ENCODE measurements around the gene CTDP1.

The CTDP1 gene

DNA sequence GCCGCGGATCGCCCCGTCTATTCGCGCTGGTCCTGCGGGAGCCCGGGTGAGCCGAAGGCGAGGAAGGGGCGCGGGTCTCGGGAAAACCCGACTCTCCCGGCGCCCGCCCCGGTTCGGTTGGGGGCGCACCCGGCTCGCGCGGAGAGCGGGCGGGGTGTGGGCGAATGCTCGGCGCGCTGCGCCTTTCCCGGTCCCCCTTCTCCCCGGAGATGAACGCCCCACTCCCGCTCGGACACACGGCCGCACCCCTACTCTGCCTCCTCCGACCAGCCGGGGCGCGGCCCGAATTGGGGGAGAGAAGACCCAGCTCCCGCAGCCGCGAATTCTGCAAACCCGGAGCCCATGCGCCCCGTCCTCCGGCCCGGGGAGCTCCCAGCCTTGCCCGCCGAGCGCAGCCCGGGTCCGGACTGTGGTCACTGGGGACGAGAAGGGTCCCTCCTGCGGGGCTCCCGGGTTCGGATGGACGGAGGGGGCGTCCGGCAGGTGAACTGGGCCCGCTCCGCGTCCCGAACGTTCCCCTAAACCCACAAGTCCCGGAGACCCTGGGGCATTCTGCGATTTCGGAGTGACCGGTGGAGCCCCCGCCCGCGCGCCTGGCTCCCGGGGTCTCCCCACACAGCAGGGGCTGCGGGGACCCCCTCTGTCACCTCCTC is 118.9 kb downstream of the CTDP1 start:
- DNase-seq (ENCODE audit: low spot score), result no peak

DNA sequence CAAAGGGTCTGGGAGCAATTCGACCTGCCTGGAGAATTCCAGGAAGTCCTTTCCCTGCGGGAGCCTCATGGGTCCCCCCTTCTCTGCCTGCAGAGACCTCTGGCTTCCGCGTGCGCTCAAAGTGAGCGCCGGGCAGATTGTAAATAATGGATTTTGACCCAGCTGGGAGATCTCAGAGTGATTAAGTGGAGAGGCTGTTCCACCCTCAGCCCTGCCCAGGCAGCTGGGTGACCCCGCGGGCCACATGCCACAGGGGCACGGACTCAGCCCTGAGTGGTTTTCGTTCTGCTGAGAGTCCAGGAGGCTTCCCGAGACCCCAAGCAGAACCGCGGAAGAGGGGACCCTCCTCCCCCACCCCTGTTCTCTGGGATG is 119.4 kb downstream of the CTDP1 start:
- no peak for DNase-seq (ENCODE audit: low spot score)

DNA sequence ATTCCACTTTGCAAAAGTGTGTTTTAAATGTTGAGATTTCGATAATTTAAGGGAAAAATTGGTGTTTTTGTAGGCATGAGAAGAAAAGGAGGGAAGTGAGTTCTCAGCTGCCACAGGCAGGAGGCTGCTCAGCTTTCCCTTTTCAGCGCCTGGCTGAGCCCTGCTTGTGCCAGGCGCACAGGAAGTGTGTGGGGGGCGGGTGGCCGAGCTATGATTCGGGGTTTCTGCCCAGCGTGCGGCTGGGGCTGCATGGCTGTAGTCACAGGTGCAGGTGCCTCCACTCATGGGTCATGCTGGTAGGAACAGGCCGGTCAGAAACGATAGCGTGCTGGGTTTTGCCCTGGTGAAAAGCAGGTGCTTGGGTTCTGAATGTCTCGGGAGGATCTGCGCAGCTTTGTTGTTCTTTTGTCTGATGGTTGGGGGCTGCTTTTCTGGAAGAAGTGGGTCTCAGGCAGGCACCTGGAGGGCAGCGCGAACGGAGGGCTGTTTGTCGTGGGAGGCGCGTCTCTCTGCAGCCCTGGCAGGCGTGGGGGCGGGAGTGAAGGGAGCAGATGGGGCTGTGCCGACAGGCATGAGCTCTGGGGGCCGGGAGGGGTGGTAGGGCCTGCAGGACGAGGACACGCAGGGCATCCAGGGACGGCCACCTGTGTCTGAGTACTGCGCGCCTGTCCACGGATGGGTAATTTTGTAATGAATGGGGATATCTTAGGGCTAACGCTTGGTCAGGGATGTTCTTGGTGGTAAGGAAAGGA is 120.2 kb downstream of the CTDP1 start:
- no peak for DNase-seq (ENCODE audit: low spot score)

DNA sequence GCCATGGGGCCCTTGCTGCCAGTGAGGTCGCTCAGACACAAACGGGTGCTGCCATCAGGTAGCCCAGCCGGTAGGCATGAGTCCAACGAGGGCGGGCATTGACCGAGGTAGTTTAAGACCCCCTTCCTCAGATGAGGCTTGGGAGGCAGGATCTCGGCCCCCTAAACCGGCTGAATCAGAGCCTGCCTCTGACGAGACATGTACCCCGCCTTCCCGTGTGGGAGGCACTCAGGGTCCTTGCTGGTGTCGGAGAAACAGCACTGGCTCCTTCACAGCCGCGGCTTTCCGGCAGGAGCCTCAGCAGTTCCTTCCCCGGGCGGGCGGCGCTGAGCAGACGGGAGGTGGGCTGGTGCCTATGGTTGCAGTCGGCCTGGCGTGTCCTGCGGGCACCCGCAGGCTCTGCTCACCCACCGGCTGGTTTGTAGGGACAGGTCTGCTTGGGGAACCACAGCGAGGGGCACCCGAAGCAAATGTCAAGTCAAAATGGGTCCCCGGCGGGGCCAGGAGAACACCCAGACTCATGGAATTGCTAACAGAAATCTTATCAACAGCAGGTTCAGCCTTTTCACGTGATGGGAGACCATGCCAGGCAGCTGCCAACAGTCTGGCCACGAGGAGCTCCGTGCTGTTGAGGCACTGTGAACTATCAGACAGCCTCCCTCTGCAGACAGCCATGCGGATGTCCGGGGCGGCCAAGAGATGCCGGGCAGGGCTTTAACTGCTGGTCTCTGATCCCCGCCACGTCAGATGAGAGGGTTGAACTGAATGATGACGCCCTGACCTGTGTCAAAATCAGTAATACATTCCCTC is 121.0 kb downstream of the CTDP1 start:
- DNase-seq (ENCODE audit: low spot score), result no peak

DNA sequence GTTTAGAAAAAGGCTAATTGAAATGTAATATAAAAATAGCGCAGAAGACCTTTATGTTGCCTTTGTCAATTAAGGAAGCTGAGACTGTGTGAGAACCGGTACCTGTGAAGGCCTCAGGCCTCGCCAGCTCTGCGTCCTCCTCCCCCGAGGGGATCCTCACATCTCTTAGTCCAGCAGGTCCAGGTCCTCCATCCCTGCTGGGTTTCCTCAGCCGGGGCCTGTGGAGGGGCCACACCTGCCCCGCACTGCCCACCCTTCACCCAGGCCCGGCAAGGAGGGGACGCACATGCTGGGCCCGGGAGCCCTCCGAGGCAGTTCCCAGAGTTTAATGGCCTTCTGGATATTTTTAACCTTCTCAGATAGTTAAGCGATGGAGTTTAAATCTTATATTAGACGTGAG is 121.6 kb downstream of the CTDP1 start:
- no peak for DNase-seq (ENCODE audit: low spot score)

DNA sequence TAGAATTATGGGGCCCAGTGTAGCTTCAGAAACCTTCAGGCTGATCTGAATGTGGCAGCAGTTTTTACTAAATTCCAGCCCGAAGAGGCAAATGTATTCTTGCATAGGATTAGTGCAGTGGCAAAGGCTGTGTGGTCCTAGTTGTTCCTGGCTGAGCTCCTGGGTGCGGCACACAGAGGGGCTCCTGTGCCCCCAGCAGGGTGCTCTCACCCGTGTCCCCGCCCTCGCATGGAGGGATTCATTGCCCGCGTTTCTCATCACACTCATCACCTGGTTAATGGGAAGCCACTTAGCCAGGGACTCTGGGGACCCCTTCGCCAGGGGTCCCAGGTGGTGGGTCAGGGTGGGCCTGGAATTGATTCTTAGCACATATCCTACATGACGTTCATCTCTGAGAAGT is 122.0 kb downstream of the CTDP1 start:
- no peak for DNase-seq (ENCODE audit: low spot score)

DNA sequence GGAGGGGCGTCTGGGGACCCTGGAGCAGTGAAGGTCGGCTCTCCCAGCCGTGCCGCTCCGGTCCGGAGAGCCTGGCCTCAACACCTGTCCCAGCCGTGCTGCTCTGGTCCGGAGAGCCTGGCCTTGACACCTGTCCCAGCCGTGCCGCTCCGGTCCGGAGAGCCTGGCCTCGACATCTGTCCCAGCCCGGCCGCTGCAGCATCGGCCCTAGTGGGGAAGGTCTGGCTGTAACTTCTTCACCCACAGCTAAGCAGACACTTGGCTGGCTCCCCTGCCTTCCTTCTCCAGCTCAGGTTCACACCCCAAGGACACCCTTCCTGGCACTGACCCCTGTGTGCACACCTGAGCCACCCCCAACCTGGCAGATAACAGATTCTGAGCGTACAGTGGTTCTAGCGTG is 122.7 kb downstream of the CTDP1 start:
- no peak for DNase-seq (ENCODE audit: low spot score)

DNA sequence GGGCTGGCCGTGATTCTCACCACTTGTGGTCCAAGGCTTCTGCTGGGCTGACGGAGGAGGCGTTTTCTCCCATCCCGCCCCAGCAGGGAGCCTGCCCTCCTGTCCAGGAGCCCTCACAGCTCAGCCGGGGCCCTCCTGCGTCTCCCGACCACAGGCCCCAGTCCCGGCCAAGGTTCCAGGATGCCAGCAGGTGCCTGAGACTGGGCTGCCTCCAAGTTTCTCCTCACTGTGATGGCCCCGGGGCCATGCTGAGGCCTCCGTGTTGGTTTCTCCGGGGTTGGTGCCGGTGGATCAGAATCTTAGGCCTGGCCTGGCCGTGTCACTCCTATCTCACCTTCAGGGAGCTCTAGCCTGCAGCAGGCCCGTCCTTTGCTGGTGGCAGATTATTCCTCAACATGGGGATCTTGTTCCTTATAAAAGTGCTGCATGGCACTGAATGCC is 124.0 kb downstream of the CTDP1 start:
- no peak for DNase-seq (ENCODE audit: low spot score)

Data from AG20443 (cell line).